Measurements from ENCODE around the gene NPTN. TPM values are rescaled to one million over a fixed set of nuclear protein-coding genes. Genes with fewer than 3 reads are reported as not detected.
"Not testable (repeated sequence)": the region's sequence is repeated elsewhere in the genome, so short reads cannot be mapped to it uniquely, and the experiment has no call there.

The NPTN gene
- total RNA-seq, 1 donor from 2014 or later, result 211 TPM

DNA sequence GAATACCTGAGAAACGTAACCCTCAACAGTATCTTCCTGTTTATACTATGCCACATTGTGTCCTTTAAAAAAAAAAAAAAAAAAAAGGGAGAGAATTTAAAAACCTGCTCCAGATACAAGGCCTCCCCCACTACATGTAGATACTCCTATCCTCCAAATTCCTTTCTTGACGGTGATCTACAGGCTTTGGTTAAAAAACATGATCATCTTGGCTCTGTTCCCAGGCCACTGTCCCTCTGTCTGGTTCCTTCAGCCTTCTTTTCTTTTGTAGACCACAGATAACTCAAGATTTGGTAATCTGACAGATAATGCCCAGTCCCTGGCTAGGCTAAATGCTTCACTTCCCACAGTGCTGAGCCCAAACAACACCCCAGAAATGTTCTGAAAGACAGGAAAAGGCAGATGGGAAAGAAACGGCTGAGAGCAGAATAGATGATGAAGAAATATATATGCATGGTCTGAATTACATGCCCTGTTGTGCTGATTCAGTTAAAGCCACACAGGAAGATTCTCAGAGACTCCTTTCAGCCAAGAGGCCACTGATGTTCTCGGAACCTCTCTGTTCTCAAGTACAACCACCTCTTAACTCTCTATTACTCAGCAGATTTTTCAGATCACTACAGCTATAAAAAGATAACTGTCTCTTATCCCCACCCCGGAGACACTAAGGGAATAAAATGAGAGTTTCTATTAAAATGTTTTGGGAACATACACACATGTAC, 48.3 kb downstream of the NPTN start:
- intact Hi-C loops (cut with DNase I), result no loop called here
- DNase-seq (ENCODE audit: missing footprints), result no peak
- no peak for ATAC-seq

DNA sequence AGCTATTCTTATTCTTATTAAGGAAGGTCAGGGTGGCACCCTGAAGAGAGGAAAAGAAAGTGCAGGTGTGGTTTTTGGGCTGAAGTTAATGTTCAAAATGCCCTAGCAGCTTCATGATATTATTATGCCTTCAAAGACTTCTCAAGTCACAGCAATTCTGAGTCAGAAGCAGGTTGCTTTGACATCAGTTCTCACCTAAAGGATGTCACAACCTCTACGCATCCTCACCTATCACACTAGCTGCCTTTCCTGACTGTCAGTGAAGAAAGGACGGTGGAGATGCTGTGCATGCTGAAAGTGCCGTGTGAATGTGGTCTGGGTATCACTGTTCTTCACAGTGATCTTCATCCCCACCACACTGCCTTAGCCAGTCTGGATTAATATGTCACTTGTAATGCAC, 49.6 kb downstream of the NPTN start:
- intact Hi-C loops (cut with DNase I), result no loop called here
- no peak for ATAC-seq

DNA sequence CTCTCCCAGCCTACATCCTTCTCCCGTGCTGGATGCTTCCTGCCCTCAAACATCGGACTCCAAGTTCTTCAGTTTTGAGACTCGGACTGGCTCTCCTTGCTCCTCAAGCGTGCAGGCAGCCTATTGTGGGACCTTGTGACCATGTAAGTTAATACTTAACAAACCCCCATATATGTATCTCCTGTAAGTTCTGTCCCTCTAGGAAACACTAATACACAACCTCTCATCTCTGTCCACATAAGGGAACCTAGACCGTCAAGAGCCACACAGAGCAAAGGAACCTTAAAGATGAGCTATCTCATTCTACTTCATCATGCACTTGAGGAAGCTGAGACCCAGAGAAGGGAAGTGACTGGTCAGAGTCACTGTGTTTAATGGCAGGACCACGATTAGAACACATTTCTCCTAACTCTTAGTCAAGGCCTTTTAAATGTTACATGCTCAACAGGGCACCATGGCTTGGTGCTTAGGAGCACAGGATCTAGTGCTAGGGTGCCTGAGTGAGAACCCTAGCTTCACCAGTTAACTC, 50.3 kb downstream of the NPTN start:
- DNase-seq (ENCODE audit: missing footprints) (peak; percentile 33), ATAC-seq (no peak)
- intact Hi-C loops (cut with DNase I), result no loop called here

More for the DNA sequence above, 49.6 kb downstream of the NPTN start:
- DNase-seq (ENCODE audit: missing footprints), result no peak

DNA sequence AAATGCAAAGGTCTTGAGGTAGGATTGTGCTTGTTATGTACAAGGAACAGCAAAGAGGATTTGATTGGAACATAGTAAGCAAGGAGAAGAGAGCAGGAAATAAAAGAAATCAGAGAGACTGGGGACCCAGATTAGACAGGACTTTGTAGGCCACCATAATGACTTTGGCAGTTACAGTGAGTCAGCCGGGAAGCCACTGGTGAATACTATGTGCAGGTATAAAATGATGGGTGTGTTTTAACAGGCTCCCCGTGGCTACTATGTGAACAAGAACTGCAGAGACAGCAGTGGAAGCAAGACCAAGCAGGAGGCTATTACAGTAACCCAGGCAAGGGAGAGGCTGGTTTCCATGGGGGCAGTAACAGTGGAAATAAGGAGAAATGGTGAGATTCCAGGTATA, 55.2 kb downstream of the NPTN start:
- ATAC-seq (no peak), DNase-seq (ENCODE audit: missing footprints) (no peak)
- intact Hi-C loops (cut with DNase I), result no loop called here

DNA sequence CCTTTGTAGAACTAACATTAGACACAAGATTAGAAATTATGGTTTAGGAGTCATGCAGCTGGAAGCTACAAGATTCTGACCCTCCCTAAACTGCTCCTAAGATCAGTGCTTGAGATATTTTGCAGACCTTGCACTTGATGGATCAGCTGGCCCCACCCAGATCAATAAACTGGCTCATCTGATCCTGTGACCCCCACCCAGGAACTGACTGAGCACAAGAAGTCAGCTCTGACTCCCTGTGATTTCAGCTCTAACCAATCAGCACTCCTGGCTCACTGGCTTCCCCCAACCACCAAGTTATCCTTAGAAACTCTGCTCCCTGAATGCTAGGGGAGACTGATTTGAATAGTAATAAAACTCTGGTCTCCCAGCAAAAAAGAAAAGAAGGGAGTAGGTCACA, 55.6 kb downstream of the NPTN start:
- DNase-seq (ENCODE audit: missing footprints); intact Hi-C loops (cut with DNase I): not testable (repeated sequence)

DNA sequence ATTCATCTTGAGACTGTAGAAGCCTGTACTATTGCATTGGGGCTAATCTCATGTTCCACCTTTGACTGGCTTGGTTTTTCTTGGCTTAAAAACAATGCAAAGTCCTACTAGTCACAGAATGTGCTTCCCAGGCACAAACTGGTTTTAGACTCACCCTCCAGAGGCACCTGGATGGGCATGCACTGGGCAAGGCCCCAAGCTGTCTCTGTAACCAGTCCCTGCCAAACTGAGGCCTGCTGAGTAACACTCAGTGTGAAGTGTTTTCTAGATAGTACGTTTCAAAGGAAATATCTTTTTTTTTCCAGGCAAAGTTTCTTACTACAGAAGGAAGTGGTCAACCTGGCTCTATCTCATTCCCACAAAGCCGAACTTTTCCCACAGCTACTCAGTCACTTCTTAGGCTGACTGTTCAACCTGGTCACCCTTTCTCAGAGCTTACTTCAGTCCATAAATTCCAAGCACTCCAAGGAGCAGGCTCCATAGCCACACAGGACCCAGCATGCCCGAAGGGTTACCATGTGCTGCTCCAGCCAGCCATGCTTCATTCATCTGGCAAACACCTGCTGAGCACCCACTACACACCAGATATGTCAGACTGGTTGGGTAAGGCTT, 57.4 kb downstream of the NPTN start:
- intact Hi-C loops (cut with DNase I), result no loop called here
- ATAC-seq, result peak; percentile 94
- DNase-seq (ENCODE audit: missing footprints), result peak; percentile 77

More for the DNA sequence above, 55.6 kb downstream of the NPTN start:
- ATAC-seq, result not testable (repeated sequence)

DNA sequence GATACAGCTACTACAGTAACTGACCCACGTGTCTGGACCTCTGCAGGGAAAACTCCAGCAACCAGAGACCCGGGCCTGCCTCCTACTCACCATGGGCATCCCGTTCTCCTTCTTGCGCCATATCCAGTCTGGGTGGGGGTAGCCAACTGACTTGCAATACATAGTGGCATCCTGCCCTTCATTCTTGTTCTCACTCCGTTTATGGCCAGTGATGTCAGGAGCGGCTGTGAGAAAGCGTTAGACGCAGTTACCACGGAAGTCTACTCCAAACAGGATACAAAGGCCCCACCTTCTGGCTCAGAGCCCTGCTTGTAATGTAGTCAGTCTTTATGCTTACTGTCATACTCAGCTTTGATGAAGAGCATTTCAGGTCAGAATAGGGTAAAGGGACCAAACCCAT, 59.6 kb downstream of the NPTN start:
- no peak for ATAC-seq
- DNase-seq (ENCODE audit: missing footprints), result peak; percentile 60
- intact Hi-C loops (cut with DNase I), result no loop called here

DNA sequence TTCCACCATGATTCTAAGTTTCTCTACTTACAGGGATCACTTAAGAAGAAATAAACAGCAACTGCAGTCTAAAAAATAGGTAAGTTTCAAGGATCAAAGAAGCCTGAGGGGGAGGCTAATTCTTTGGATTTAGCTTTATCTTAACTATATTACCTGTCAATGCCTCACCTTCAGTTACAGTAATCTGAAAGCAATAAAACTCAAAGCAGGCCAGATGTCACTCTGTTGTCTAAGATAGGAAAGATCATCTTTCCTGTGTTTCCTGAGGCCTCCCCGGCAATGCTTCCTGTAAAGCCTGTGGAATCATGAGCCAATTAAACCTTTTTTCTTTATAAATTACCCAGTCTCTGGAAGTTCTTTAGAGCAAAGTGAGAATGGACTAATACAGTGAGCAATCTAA, 60.2 kb downstream of the NPTN start:
- intact Hi-C loops (cut with DNase I), result no loop called here
- DNase-seq (ENCODE audit: missing footprints) (no peak), ATAC-seq (no peak)

DNA sequence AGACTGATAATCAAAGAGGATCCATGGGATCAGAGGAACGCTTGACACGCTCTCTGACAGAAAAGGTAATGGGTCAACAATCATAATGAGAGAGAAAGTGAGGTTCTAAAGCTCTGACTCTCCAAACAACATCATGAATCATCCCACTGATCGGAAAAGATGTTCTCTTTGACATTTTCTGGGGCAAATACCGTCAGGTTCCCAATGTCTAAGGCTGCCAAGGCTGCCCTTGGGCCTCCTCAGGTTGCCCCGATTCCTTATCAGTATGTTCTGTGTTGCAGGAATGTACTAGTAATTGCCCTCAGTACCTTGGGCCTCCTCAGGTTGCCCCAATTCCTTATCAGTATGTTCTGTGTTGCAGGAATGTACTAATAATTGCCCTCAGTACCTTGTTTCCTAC, 60.9 kb downstream of the NPTN start:
- no peak for DNase-seq (ENCODE audit: missing footprints)
- intact Hi-C loops (cut with DNase I), result no loop called here
- no peak for ATAC-seq

DNA sequence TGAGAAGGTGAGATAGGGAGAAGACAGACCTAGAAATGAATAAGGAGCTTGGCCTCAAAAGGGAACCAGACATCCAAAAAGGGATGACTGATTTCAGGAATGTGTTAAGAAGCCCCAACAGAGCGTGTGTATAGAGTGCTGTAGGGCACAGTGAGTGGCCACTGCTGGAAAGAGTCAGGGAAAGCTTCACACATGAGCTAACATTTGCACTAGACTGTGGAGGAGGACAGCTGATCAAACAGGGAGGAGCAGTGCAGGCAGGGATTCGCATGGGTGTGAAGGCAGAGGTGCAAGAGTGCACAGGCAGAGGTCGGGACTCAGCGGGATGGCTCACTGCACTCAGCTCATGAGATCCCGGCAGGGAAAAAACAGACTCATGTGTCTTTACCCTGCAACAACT, 61.8 kb downstream of the NPTN start:
- DNase-seq (ENCODE audit: missing footprints) (peak; percentile 34), ATAC-seq (no peak)
- intact Hi-C loops (cut with DNase I), result no loop called here

DNA sequence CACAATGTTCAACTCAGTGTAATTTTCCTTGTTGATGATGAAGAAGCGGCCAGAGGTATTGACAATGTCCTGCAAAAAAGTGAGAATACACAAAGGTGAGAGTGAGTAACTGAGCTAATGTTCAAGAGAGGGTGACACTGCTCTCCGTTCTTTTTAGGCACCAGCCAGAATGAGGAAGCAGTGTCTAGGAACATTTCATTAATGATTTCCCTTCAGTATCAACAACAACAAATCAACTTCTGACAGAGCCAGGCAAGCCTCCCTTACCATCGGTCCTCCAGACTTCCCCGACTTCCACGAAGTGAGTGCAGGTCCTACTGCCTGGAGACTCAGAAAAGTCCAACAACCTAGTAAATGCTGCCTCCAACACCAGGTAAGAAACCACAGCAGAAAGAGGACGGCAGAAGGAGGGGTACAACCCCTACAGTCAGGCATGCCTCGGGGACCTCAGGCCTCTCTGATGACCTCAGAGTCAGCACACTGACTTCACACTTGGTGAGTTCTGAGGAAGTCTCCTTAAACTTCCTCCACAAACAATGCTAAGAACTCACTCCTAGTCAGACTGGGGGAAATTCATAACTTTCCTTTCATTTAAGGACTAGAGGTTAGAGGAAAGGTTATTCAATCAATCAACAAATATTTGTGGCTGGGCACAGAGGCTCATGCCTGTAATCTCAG, 62.7 kb downstream of the NPTN start:
- ATAC-seq (no peak), DNase-seq (ENCODE audit: missing footprints) (no peak)
- intact Hi-C loops (cut with DNase I), result no loop called here

DNA sequence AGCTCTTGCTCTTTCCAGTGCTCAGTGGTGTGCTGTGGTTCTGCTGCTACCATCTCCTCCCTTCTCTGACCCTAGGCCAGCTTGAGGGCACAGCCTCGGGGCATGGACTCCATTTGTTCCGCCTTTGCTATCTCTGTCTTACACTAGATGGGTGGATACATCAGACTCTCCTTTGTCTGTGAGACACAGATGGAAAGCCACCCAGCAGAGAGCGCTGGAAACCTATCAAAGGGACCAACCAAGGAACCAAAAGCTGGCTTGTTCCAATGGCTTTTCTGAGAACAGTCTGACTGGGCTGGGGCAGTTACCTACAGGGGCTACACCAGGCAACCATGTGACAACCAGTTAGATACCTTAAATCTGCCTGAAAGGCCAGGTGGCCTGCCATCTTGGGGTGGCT, 63.8 kb downstream of the NPTN start:
- ATAC-seq (no peak), DNase-seq (ENCODE audit: missing footprints) (no peak)
- intact Hi-C loops (cut with DNase I), result loop anchor here (5.0 kb wide), 1 partner anchor 128 kb away; no protein-coding TSS in a partner anchor

DNA sequence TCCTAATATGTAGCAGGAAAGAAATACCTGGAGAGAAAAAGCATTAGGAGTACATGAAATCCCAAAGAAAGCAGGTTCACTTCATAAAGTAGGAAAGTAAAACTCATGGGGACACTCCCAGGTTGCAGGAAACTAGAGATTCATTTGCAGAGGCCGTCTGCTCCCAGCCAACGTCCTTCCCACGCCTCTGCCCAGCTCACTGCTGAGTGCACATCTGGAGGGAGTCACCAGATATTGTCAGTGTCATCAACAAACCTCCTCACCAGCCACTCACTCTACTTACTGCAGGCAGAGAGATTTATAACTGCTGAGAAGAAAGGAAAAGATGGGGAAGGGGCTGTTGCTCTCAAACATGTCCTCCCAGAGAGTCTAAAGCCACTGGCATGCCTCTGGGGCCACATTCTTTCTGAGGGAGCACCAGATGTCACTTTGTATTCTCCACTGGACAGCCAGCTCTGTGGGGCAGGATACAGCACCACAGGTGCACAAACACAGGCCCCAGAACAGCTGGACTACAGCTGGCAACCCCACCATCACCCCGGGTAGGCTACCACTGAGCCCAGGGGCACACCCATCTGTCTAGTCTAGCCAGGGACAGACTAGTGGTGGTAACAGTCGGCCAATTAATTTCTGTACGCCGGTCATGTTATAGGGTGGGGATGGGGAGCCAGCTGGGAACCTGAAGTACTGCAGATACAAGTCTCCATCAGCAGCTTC, 64.5 kb downstream of the NPTN start:
- intact Hi-C loops (cut with DNase I), result loop anchor here (5.0 kb wide), 1 partner anchor 129 kb away; no protein-coding TSS in a partner anchor
- no peak for DNase-seq (ENCODE audit: missing footprints)
- no peak for ATAC-seq

DNA sequence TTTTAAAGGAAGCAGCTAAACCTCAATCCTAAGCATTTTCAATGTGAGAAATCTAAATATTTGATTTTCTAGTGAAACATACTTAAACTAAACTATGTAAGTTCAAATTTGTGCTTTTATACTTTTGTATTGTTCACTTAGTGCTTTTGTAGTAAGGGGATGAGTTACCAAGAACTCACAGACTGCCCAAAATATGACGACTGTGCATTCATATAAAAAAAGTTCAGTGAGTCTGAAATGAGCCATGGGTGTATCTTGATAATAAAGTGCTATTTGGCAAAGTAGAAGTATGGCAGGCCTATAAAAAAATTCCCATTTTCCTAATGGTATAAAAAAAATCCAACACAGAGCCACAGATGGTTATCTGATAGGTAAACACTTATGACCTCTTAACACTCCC, 66.2 kb downstream of the NPTN start:
- DNase-seq (ENCODE audit: missing footprints) (no peak), ATAC-seq (no peak)
- intact Hi-C loops (cut with DNase I), result loop anchor here (5.0 kb wide), 1 partner anchor 130 kb away; no protein-coding TSS in a partner anchor

DNA sequence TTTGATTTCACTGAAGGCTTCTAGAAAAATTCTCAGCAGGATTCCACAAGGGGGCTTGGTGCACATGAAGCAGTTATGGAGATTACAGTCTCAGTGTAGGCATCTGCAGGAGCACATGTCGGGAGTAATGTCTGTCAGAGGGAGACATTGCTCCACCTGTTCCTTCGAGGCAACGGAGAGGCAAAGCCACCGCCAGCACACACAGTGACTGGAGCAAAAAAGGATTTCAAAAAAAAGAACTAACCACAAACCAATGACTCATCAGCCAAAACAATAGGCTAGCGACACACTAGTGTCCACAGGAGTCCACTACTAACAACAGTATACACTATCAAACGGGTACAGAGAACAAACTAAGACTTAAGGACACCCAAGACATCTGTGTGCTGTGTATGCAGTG, 68.9 kb downstream of the NPTN start:
- intact Hi-C loops (cut with DNase I), result no loop called here
- ATAC-seq, result no peak
- DNase-seq (ENCODE audit: missing footprints), result no peak

DNA sequence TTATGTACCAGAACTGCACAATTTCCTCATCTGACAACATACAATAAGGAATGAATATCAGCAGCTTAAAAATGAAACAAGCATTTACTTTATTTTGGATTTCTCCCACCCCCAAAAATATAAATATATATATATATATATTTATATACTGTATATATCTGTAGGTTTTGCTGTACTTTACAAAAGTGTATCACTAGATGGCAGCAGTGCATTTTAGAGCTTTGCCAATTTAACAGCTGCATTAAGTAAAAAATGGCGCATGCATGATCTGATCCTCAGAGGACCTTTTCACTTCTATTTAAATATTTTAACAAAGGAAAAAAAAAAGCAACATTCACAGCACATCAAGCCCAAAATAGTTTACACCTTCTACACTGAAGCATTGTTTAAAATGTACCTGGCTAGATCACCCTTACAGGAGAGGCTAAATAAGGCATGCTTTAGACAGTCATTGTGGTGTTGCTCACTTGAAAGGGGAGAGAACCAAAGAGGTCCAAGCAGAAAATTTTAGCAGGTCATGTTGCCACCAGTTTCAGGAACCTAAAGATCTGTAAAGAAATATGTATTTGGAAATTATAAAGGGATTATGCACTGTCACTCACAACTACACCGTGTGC, 72.6 kb downstream of the NPTN start:
- intact Hi-C loops (cut with DNase I), result no loop called here
- DNase-seq (ENCODE audit: missing footprints), result no peak
- peak; percentile 56 for ATAC-seq

DNA sequence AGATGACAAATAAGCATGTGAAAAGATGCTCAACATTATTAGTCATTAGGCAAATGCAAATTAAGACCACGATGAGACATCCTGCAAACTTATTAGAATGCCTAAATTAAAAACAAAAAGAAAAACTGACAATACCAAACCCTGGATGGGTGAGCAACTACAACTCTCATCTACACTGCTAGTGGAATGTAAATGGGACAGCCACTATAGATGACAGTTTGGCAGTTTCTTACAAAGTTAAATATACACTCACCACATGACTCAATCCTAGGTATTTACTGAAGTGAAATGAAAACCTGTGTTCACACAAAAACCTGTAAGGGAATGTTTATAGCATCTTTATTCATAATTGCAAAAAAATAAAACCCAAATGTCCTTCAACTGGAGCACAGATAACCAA, 74.7 kb downstream of the NPTN start:
- ATAC-seq (no peak), DNase-seq (ENCODE audit: missing footprints) (no peak)
- intact Hi-C loops (cut with DNase I), result no loop called here

DNA sequence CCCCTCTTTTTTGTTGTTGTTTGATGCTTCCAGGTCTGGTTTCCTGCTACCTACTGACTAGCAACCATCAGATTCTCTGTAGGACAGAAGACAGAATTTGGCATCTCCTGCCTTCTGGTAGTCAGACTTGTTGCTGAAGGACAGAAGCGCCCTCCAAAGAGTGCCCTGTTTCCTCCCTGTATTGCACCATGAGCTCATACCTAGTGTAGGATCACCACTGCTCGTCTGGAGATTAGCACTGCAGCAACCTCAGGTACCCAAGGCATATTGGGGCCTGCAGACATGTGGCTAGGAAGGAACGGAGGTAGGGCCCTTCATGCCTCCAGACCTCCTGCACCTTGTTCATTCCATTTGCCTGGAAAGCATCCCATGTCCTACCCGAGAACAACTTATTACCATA, 78.1 kb downstream of the NPTN start:
- DNase-seq (ENCODE audit: missing footprints) (no peak), ATAC-seq (no peak)
- intact Hi-C loops (cut with DNase I), result no loop called here

DNA sequence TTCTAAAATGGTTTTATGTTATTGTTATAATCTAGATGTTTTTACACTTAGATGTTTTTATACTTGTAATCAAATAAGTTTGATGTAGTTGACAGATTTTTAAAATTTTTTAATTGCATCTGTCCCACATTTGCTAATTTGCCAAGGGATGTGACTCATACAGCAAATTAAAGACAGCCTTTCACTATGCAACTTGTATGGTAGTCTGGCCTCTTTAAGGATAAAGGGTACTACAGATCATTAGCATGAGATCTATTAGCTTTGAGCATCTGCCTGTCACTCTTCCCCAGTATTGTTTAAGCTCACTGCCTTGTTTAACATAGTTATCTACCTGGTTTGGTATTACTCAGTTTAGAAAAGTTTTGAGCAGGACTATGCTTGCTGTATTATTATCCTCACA, 83.0 kb downstream of the NPTN start:
- intact Hi-C loops (cut with DNase I), result no loop called here
- ATAC-seq (no peak), DNase-seq (ENCODE audit: missing footprints) (no peak)

Data from Right ventricle myocardium inferior (tissue), 1 donor.